Mesendoderm (in vitro differentiated cells): Measurements from ENCODE around the gene PLB1.

Experiments
- DNase-seq: peaks from one replicate; pipeline ENCODE4 v3.0.0; 2013
- H2AK5ac ChIP-seq: 2 replicates; pipeline ENCODE4 v1.6.1; 2013; ENCODE audit warnings: low read length, inconsistent platforms
- H2BK120ac ChIP-seq: 2 replicates; pipeline ENCODE4 v1.6.1; 2013; ENCODE audit warnings: low read depth, mild to moderate bottlenecking, low read length, moderate library complexity, mixed read lengths
- H2BK15ac ChIP-seq: replicated peaks from 2 replicates; pipeline ENCODE4 v1.6.1; 2013; ENCODE audit warnings: low read depth, mild to moderate bottlenecking, moderate library complexity
- H2BK5ac ChIP-seq: 2 replicates; pipeline ENCODE4 v1.6.1; 2013; ENCODE audit warnings: low read length, inconsistent platforms
- H3K18ac ChIP-seq: 2 replicates; pipeline ENCODE4 v1.6.1; 2013; ENCODE audit warnings: mild to moderate bottlenecking, low read length, mixed read lengths
- H3K23ac ChIP-seq: one replicate; pipeline ENCODE4 v1.6.1; 2013; ENCODE audit warnings: low read length
- H3K27ac ChIP-seq: 2 replicates; pipeline ENCODE4 v1.5.1; 2013; ENCODE audit warnings: low read depth, mild to moderate bottlenecking, inconsistent platforms, low read length, moderate library complexity
- H3K27me3 ChIP-seq: 2 replicates; pipeline ENCODE4 v1.6.1; 2013; ENCODE audit warnings: low read length, control low read depth, mild to moderate bottlenecking, inconsistent platforms; ENCODE audit not compliant: insufficient read depth, poor library complexity
- H3K36me3 ChIP-seq: 2 replicates; pipeline ENCODE4 v1.6.1; 2013; ENCODE audit warnings: low read length, inconsistent platforms; ENCODE audit not compliant: control insufficient read depth, insufficient read depth
- H3K4ac ChIP-seq: one replicate; pipeline ENCODE4 v1.6.1; 2013; ENCODE audit warnings: low read depth, mild to moderate bottlenecking, low read length, moderate library complexity
- H3K4me1 ChIP-seq: 2 replicates; pipeline ENCODE4 v1.6.1; 2013; ENCODE audit warnings: low read depth, low read length, inconsistent platforms; ENCODE audit not compliant: control insufficient read depth
- H3K4me2 ChIP-seq: 2 replicates; pipeline ENCODE4 v1.6.1; 2013; ENCODE audit warnings: low read length
- H3K4me3 ChIP-seq: 2 replicates; pipeline ENCODE4 v1.5.1; 2013; ENCODE audit warnings: mild to moderate bottlenecking, low read length
- H3K56ac ChIP-seq: one replicate; pipeline ENCODE4 v1.6.1; 2013; ENCODE audit warnings: low read length
- H3K79me1 ChIP-seq: 2 replicates; pipeline ENCODE4 v1.6.1; 2013; ENCODE audit warnings: low read length, inconsistent platforms
- H3K79me2 ChIP-seq: 2 replicates; pipeline ENCODE4 v1.6.1; 2013; ENCODE audit warnings: mild to moderate bottlenecking, low read length; ENCODE audit not compliant: control insufficient read depth, insufficient read depth
- H3K9ac ChIP-seq: 2 replicates; pipeline ENCODE4 v1.6.1; 2013; ENCODE audit warnings: low read length, inconsistent platforms
- H4K5ac ChIP-seq: one replicate; pipeline ENCODE4 v1.6.1; 2013; ENCODE audit warnings: low read length
- H4K8ac ChIP-seq: one replicate; pipeline ENCODE4 v1.6.1; 2013; ENCODE audit warnings: low read depth, mild to moderate bottlenecking, control low read depth, low read length, moderate library complexity
- WGBS: extraction: QIAGEN DNeasy Blood & Tissue Kit; methylation state at CpG from one replicate; pipeline ENCODE4 v1.1.7; 2013; ENCODE audit warnings: low lambda C conversion rate, missing lambda C conversion rate; ENCODE audit not compliant: insufficient coverage; ENCODE audit errors: extremely low coverage; 5-methylcytosine and 5-hydroxymethylcytosine counted together

The PLB1 gene

DNA sequence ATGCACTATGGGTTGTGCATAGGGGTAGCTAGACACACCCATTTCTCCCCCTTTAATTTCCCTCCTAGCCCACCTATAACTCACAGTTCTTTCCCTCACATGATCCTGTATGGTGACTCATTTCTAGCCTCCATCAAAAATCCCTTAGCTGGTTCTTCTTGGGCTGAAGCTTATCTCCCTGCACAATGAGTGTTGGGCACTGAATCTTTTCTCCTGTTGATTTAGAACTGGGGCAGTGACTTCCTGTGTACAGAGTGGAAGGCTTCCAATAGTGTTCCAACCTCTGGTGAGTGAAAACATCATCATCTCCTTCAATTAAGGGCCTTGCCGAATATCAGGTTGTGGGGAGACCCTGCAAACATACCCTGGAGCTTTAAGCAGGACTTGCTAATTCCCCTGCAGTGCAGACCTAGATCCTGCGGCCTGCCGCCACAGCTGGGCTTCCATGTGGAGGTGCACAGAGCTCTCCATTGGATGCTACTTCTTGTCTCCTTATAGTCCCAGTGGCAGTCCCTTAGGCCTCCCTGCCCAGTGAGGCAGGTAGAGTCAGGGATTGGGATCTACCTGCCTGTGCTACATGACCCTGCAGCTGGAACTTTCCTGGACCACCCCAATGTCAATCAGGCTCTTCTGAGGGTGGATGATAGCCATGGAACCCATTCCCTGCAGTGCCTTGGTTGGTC lies 121.8 kb downstream of the PLB1 start:
- Histone ChIP-seq H3K79me2 (no peaks in the 10 kb centered on the region), H2BK15ac (no peak overlapping the region), H3K27ac (no peak overlapping the region), H3K4me1 (no peaks in the 10 kb centered on the region), H3K36me3 (no peaks in the 10 kb centered on the region), H4K8ac (no peak overlapping the region), H3K18ac (no peak overlapping the region), H3K4me3 (no peak overlapping the region), H3K4me2 (no peak overlapping the region), H2AK5ac (no peak overlapping the region), H3K79me1 (no peaks in the 10 kb centered on the region), H4K5ac (no peak overlapping the region), H3K56ac (no peak overlapping the region), H3K4ac (no peak overlapping the region), H2BK120ac (no peak overlapping the region), H2BK5ac (no peak overlapping the region), H3K9ac (no peak overlapping the region), H3K27me3 (no peaks in the 10 kb centered on the region), H3K23ac (no peak overlapping the region)
- no CpG with 5 or more reads among the region's 3 CpGs for WGBS
- no peak for DNase-seq

- H3K79me2 ChIP-seq = no peaks in the 10 kb centered on the region
- H3K56ac ChIP-seq = no peak overlapping the region
- no peak for DNase-seq
- H3K9ac ChIP-seq = no peak overlapping the region
- H3K36me3 ChIP-seq = no peaks in the 10 kb centered on the region
- H4K8ac ChIP-seq = no peak overlapping the region
- no peak overlapping the region for H2BK15ac ChIP-seq
- H4K5ac ChIP-seq = no peak overlapping the region
- no peak overlapping the region for H2BK5ac ChIP-seq
- H3K4me3 ChIP-seq = no peak overlapping the region
- H3K18ac ChIP-seq = no peak overlapping the region
- H3K27ac ChIP-seq = no peak overlapping the region
- no peak overlapping the region for H2BK120ac ChIP-seq
- H3K4ac ChIP-seq = no peak overlapping the region
- H3K27me3 ChIP-seq = no peaks in the 10 kb centered on the region
- no peak overlapping the region for H3K23ac ChIP-seq
- no peaks in the 10 kb centered on the region for H3K79me1 ChIP-seq
- H3K4me2 ChIP-seq = no peak overlapping the region
- WGBS = no CpG with 5 or more reads among the region's 12 CpGs
- H2AK5ac ChIP-seq = no peak overlapping the region
- no peaks in the 10 kb centered on the region for H3K4me1 ChIP-seq
Observed at GRCh38 chr2:28618221-28619141, 122.6 kb downstream of the PLB1 start.

GRCh38 chr2:28619213-28620196 lies 123.6 kb downstream of the PLB1 start:
- Histone ChIP-seq H3K4me1 (no peaks in the 10 kb centered on the region), H3K56ac (no peak overlapping the region), H4K8ac (no peak overlapping the region), H2AK5ac (no peak overlapping the region), H3K4me3 (no peak overlapping the region), H2BK5ac (no peak overlapping the region), H3K27ac (no peak overlapping the region), H4K5ac (no peak overlapping the region), H3K18ac (no peak overlapping the region), H3K27me3 (no peaks in the 10 kb centered on the region), H3K9ac (no peak overlapping the region), H2BK120ac (no peak overlapping the region), H3K79me1 (no peaks in the 10 kb centered on the region), H3K4ac (no peak overlapping the region), H3K79me2 (no peaks in the 10 kb centered on the region), H2BK15ac (no peak overlapping the region), H3K23ac (no peak overlapping the region), H3K4me2 (no peak overlapping the region), H3K36me3 (no peaks in the 10 kb centered on the region)
- no peak for DNase-seq
- 100% methylated on average over 1 of the region's 10 CpGs for WGBS

GRCh38 chr2:28620291-28620793 lies 124.5 kb downstream of the PLB1 start:
- H3K4me1 ChIP-seq = peaks cover 2% of the 10 kb centered on the region
- no peak overlapping the region for H2AK5ac ChIP-seq
- no peak overlapping the region for H2BK5ac ChIP-seq
- no peak overlapping the region for H3K4me3 ChIP-seq
- no peak overlapping the region for H4K8ac ChIP-seq
- no peaks in the 10 kb centered on the region for H3K27me3 ChIP-seq
- H3K79me1 ChIP-seq = no peaks in the 10 kb centered on the region
- H2BK15ac ChIP-seq = no peak overlapping the region
- no peaks in the 10 kb centered on the region for H3K36me3 ChIP-seq
- no peak overlapping the region for H3K9ac ChIP-seq
- DNase-seq = no peak
- no peak overlapping the region for H3K56ac ChIP-seq
- no CpG with 5 or more reads among the region's 5 CpGs for WGBS
- H3K4ac ChIP-seq = no peak overlapping the region
- H4K5ac ChIP-seq = no peak overlapping the region
- no peak overlapping the region for H3K27ac ChIP-seq
- no peak overlapping the region for H3K18ac ChIP-seq
- H3K4me2 ChIP-seq = no peak overlapping the region
- no peak overlapping the region for H2BK120ac ChIP-seq
- H3K79me2 ChIP-seq = no peaks in the 10 kb centered on the region
- no peak overlapping the region for H3K23ac ChIP-seq

- no peak overlapping the region for H3K9ac ChIP-seq
- WGBS = no CpG with 5 or more reads among the region's 4 CpGs
- no peak overlapping the region for H3K23ac ChIP-seq
- H3K18ac ChIP-seq = no peak overlapping the region
- no peak overlapping the region for H4K5ac ChIP-seq
- H3K27ac ChIP-seq = no peak overlapping the region
- peaks cover 4% of the 10 kb centered on the region for H3K4me1 ChIP-seq
- no peak overlapping the region for H2BK5ac ChIP-seq
- H2BK15ac ChIP-seq = no peak overlapping the region
- no peak overlapping the region for H3K4me3 ChIP-seq
- H3K79me1 ChIP-seq = no peaks in the 10 kb centered on the region
- no peak overlapping the region for H3K4me2 ChIP-seq
- H3K4ac ChIP-seq = no peak overlapping the region
- no peak overlapping the region for H3K56ac ChIP-seq
- DNase-seq = no peak
- H4K8ac ChIP-seq = no peak overlapping the region
- H3K27me3 ChIP-seq = no peaks in the 10 kb centered on the region
- H3K79me2 ChIP-seq = no peaks in the 10 kb centered on the region
- no peaks in the 10 kb centered on the region for H3K36me3 ChIP-seq
- no peak overlapping the region for H2BK120ac ChIP-seq
- no peak overlapping the region for H2AK5ac ChIP-seq
Observed at GRCh38 chr2:28620801-28621171, 124.9 kb downstream of the PLB1 start.
